PC-9 (cell line): ENCODE results near the gene OCA2. TPM values are rescaled to one million over a fixed set of nuclear protein-coding genes. Genes with fewer than 3 reads are reported as not detected.
A peak's percentile ranks its signal among the peaks of the same experiment; 100 is the strongest.
"Not testable (repeated sequence)": the region's sequence is repeated elsewhere in the genome, so short reads cannot be mapped to it uniquely, and the experiment has no call there.

ENCODE experiments used
- BruUV-seq: library from RNA; stranded (reverse); fragments of 400-500 nt; replicated peaks from 2 replicates; lab custom pipeline; 2021; lab: Mats Ljungman, UMichigan
- CTCF ChIA-PET: fragments of 300-600 bp; sonication (Branson Sonifier 250); formaldehyde crosslinking; loops from one replicate; lab custom pipeline; 2022; ENCODE audit warnings: antibody characterized with exemption; lab: Charles Lee
- POLR2A ChIA-PET: fragments of 300-600 bp; sonication (Branson Sonifier 250); formaldehyde crosslinking; loops from one replicate; lab custom pipeline; 2022; ENCODE audit warnings: antibody characterized with exemption; ENCODE audit not compliant: unreplicated experiment; lab: Charles Lee
- DNase-seq, 2 experiments: peaks; one replicate each; pipeline versions ENCODE4 v3.0.0 to v3.0.0-alpha.2; 2015 to 2022; ENCODE audit warnings: mixed read lengths in 1 of 2
- H2AFZ ChIP-seq: fragments of 200-600 bp; sonication (generic); 2 replicates; pipeline ENCODE4 v1.8.1; 2017; ENCODE audit warnings: antibody characterized with exemption
- H3F3A ChIP-seq: fragments of 200-600 bp; sonication (generic); 2 replicates; pipeline ENCODE4 v1.8.1; 2017; ENCODE audit warnings: antibody characterized with exemption, mild to moderate bottlenecking, low read depth; ENCODE audit not compliant: insufficient read depth
- H3K27ac ChIP-seq: fragments of 200-600 bp; sonication (generic); 2 replicates; pipeline ENCODE4 v1.6.1; 2016; ENCODE audit warnings: mixed run types
- H3K27me3 ChIP-seq: fragments of 200-600 bp; sonication (generic); 2 replicates; pipeline ENCODE4 v1.6.1; 2016; ENCODE audit warnings: low read depth, mixed run types; ENCODE audit not compliant: insufficient read depth
- H3K36me3 ChIP-seq: fragments of 200-600 bp; sonication (generic); 2 replicates; pipeline ENCODE4 v1.6.1; 2016; ENCODE audit warnings: low read depth, mixed run types
- H3K4me1 ChIP-seq: fragments of 200-600 bp; sonication (generic); replicated peaks from 2 replicates; pipeline ENCODE4 v1.6.1; 2016; ENCODE audit warnings: mixed run types; ENCODE audit not compliant: insufficient read depth
- H3K4me2 ChIP-seq: fragments of 200-600 bp; sonication (generic); 2 replicates; pipeline ENCODE4 v1.6.1; 2017; ENCODE audit warnings: mixed run types
- H3K4me3 ChIP-seq: fragments of 200-600 bp; sonication (generic); 2 replicates; pipeline ENCODE4 v1.6.1; 2016; ENCODE audit warnings: mixed run types
- H3K79me2 ChIP-seq: fragments of 200-600 bp; sonication (generic); 2 replicates; pipeline ENCODE4 v1.6.1; 2017; ENCODE audit warnings: low read depth, mixed run types
- H3K9me2 ChIP-seq: fragments of 200-600 bp; sonication (generic); 2 replicates; pipeline ENCODE4 v1.8.1; 2017; ENCODE audit warnings: mild to moderate bottlenecking; ENCODE audit not compliant: insufficient read depth
- H3K9me3 ChIP-seq: fragments of 200-600 bp; sonication (generic); 2 replicates; pipeline ENCODE4 v1.8.1; 2016; ENCODE audit warnings: low read depth; ENCODE audit not compliant: insufficient read depth
- H4K20me1 ChIP-seq: fragments of 200-600 bp; sonication (generic); 2 replicates; pipeline ENCODE4 v1.8.1; 2017; ENCODE audit not compliant: insufficient read depth
- EZH2 ChIP-seq: fragments of 200-600 bp; sonication (generic); IDR thresholded peaks from 2 replicates; pipeline ENCODE4 v1.8.0; 2017; ENCODE audit warnings: antibody characterized with exemption, low read depth
- intact Hi-C: fragments of 100-400 bp; cut with micrococcal nuclease; formaldehyde crosslinking; loops from one replicate; pipeline ENCODE4 v1.10.0; 2022; ENCODE audit not compliant: unreplicated experiment
- total RNA-seq: library from RNA; stranded (reverse); gene quantifications from 2 replicates; pipeline ENCODE4 v1.2.3, GENCODE V29; 2021
- TF ChIP-seq, protein P1 (sequence below): fragments of 200-600 bp; sonication (generic); conservative IDR thresholded peaks from 2 replicates; pipeline ENCODE4 v1.6.1; 2017; ENCODE audit warnings: mixed run types, antibody characterized with exemption, mild to moderate bottlenecking, moderate library complexity

OCA2 gene
- total RNA-seq, 1 experiment from 2014 or later: not detected

GRCh38 chr15:28123408-28124023 is 24.4 kb upstream of the OCA2 start:
- Histone ChIP-seq H3K36me3 (no peaks in the 10 kb centered on the region), H3K4me3 (no peak overlapping the region), H3K9me2 (no peaks in the 10 kb centered on the region), H3K9me3 (no peaks in the 10 kb centered on the region), H3K27me3 (no peaks in the 10 kb centered on the region), H3K27ac (no peak overlapping the region), H3F3A (no peaks in the 10 kb centered on the region), H3K4me2 (no peak overlapping the region), H3K79me2 (no peaks in the 10 kb centered on the region), H4K20me1 (peaks cover 3% of the 10 kb centered on the region; the same call in 1 of the 2 replicates), H2AFZ (no peak overlapping the region), H3K4me1 (no peaks in the 10 kb centered on the region)
- CTCF ChIA-PET: no interaction called here
- POLR2A ChIA-PET: no interaction called here
- peak; percentile 54 to 68 for DNase-seq
- no TSS peak for BruUV-seq
- intact Hi-C loops: no loop called here
- TF ChIP-seq, protein P1, sequence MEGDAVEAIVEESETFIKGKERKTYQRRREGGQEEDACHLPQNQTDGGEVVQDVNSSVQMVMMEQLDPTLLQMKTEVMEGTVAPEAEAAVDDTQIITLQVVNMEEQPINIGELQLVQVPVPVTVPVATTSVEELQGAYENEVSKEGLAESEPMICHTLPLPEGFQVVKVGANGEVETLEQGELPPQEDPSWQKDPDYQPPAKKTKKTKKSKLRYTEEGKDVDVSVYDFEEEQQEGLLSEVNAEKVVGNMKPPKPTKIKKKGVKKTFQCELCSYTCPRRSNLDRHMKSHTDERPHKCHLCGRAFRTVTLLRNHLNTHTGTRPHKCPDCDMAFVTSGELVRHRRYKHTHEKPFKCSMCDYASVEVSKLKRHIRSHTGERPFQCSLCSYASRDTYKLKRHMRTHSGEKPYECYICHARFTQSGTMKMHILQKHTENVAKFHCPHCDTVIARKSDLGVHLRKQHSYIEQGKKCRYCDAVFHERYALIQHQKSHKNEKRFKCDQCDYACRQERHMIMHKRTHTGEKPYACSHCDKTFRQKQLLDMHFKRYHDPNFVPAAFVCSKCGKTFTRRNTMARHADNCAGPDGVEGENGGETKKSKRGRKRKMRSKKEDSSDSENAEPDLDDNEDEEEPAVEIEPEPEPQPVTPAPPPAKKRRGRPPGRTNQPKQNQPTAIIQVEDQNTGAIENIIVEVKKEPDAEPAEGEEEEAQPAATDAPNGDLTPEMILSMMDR: peak; percentile 60
- TF ChIP-seq EZH2: no peak

GRCh38 chr15:28122038-28122949 is 23.2 kb upstream of the OCA2 start:
- Histone ChIP-seq H3K4me1 (no peaks in the 10 kb centered on the region), H3K27ac (no peak overlapping the region), H3K4me2 (no peak overlapping the region), H3K9me2 (no peaks in the 10 kb centered on the region), H3K27me3 (no peaks in the 10 kb centered on the region), H3F3A (no peaks in the 10 kb centered on the region), H4K20me1 (peaks cover 3% of the 10 kb centered on the region; the same call in 1 of the 2 replicates), H3K9me3 (no peaks in the 10 kb centered on the region), H3K79me2 (no peaks in the 10 kb centered on the region), H3K4me3 (no peak overlapping the region), H3K36me3 (no peaks in the 10 kb centered on the region), H2AFZ (no peak overlapping the region)
- POLR2A ChIA-PET: no interaction called here
- TF ChIP-seq, protein P1: no peak
- no peak for DNase-seq
- CTCF ChIA-PET: no interaction called here
- intact Hi-C loops: no loop called here
- BruUV-seq: no TSS peak

- BruUV-seq, H3K9me2 ChIP-seq, H2AFZ ChIP-seq, H3K4me2 ChIP-seq, intact Hi-C loops, H3K4me1 ChIP-seq, H3K9me3 ChIP-seq, DNase-seq, H3K27me3 ChIP-seq, CTCF ChIA-PET, H3K36me3 ChIP-seq, H3K4me3 ChIP-seq, H4K20me1 ChIP-seq, H3K27ac ChIP-seq, POLR2A ChIA-PET, H3K79me2 ChIP-seq, H3F3A ChIP-seq: not testable (repeated sequence)
Measured at GRCh38 chr15:28121577-28121976, 22.5 kb upstream of the OCA2 start.
